Measurements from ENCODE around the gene LPIN1.

- TF ChIP-seq CHCHD3 (CRISPR knock-in tag; IDR thresholded peaks at IDR 0.05) (no peak), TRIM24 (CRISPR knock-in tag; IDR thresholded peaks at IDR 0.05) (no peak), ZNF430 (CRISPR knock-in tag; IDR thresholded peaks at IDR 0.05) (no peak), FOXM1 (CRISPR knock-in tag; IDR thresholded peaks at IDR 0.05) (no peak), ZUFSP (CRISPR knock-in tag; IDR thresholded peaks at IDR 0.05; ENCODE audit: borderline replicate concordance) (no peak), CTCF (CRISPR knock-in tag; IDR thresholded peaks at IDR 0.05) (no peak), ZBTB20 (CRISPR knock-in tag; IDR thresholded peaks at IDR 0.05; ENCODE audit: borderline replicate concordance, low read depth) (no peak)
Observed at GRCh38 chr2:11742317-11742701, 4.1 kb upstream of the LPIN1 start.
